ENCODE measurements around the gene MECP2. TPM values are rescaled to one million over a fixed set of nuclear protein-coding genes. Genes with fewer than 3 reads are reported as not detected.

The MECP2 gene
- total RNA-seq, 1 experiment from 2014 or later, result 52.8 TPM

DNA sequence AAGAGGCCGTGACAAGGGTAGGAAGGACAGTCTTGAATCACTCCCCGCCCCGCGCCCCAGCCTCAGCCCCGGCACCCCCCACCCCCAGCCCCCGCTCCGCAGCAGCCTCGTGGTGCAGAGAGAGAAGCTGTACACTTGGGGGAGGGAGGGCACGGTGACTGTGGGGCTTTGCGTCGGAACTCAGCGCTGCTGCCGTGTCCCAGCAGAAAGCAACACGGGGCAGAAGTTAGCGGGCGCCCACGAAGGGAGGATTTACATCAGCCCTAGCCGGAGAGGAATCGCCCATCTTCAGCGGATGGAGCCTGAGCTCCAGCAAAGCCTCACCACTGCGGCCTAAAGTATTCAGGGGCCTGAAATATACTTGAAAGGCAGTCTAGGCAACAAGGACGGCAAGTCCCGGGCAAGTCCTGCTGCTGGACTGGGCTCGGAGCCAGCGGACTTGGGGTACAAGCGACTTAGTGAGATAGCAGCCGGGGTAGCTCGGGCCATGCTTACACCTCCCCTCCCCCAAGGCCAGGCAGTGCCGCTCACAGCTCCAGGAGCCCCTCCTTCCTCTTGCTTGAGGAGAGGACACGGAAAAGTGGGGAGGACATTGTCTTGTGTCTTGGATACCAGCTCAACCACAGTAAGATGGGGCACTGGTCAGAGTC is 28.0 kb upstream of the MECP2 start:
- Histone ChIP-seq H3K4me1 (ENCODE audit: insufficient read depth, low read length, poor library complexity, severe bottlenecking) (no peaks in the 10 kb centered on the region), H3K9me3 (ENCODE audit: low read depth, low read length, poor library complexity, severe bottlenecking) (no peaks in the 10 kb centered on the region), H3K27me3 (replicated peaks; ENCODE audit: insufficient read depth, low read depth, low read length, poor library complexity) (no peaks in the 10 kb centered on the region), H3K36me3 (ENCODE audit: insufficient read depth, low read length, poor library complexity, severe bottlenecking) (no peaks in the 10 kb centered on the region), H3K4me3 (ENCODE audit: low read depth, low read length, poor library complexity, severe bottlenecking) (no peak overlapping the region), H3K27ac (ENCODE audit: low read depth, low read length, poor library complexity, severe bottlenecking) (no peak overlapping the region)
- POLR2A ChIA-PET (ENCODE audit: low non-redundant PET), result no interaction called here
- intact Hi-C loops (cut with micrococcal nuclease; ENCODE audit: unreplicated experiment), result no loop called here
- BruUV-seq (replicated peaks), result no TSS peak
- TF ChIP-seq EZH2 (IDR thresholded peaks at IDR 0.05; ENCODE audit: borderline replicate concordance, low read depth, low read length, poor library complexity, severe bottlenecking), result no peak
- TF ChIP-seq, protein P1, sequence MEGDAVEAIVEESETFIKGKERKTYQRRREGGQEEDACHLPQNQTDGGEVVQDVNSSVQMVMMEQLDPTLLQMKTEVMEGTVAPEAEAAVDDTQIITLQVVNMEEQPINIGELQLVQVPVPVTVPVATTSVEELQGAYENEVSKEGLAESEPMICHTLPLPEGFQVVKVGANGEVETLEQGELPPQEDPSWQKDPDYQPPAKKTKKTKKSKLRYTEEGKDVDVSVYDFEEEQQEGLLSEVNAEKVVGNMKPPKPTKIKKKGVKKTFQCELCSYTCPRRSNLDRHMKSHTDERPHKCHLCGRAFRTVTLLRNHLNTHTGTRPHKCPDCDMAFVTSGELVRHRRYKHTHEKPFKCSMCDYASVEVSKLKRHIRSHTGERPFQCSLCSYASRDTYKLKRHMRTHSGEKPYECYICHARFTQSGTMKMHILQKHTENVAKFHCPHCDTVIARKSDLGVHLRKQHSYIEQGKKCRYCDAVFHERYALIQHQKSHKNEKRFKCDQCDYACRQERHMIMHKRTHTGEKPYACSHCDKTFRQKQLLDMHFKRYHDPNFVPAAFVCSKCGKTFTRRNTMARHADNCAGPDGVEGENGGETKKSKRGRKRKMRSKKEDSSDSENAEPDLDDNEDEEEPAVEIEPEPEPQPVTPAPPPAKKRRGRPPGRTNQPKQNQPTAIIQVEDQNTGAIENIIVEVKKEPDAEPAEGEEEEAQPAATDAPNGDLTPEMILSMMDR (conservative IDR thresholded peaks at IDR 0.05; ENCODE audit: low read depth, low read length), result no peak
- CTCF ChIA-PET, result no interaction called here
- no peak for DNase-seq (ENCODE audit: low spot score)

DNA sequence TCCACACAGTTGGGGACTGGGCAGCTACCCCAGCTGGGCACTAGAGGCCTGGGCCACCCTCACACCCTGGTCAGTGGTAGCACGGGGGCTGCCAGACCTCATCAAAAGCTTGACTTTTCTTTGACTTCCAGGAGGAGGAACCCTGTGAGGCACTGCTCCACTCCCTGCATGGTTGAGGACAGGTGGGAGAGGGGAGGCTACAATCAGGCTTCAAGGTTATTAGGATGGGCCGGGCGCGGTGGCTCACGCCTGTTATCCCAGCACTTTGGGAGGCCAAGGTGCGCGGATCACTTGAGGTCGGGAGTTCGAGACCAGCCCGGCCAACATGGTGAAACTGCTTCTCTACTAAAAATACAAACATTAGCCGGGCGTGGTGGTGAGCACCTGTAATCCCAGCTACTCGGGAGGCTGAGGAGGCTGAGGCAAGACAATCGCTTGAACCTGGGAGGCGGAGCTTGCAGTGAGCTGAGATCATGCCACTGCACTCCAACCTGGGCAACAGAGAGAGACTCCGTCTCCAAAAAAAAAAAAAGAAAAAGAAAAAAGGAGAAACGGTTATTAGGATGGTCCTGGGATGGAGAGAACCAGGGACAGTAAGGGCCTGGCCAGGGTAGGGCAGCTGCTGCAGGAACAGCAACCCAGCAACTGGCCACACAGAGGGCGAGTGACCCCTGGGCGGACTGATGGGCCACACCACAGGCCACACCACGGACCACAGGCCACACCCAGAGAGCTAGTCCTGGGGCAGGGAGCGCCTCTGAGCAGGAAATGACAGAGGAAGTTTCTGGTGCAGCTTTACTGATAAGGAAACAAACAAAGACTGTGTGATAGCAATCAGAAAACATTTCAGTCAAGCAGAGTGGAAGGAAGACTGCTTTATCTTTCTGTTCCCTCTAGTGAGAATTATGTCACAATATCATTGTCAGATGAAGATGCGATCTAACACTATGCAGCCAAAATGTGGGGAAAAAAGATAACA is 26.0 kb upstream of the MECP2 start:
- ChIA-PET CTCF (no interaction called here), POLR2A (ENCODE audit: low non-redundant PET) (no interaction called here)
- Histone ChIP-seq H3K27me3 (replicated peaks; ENCODE audit: insufficient read depth, low read depth, low read length, poor library complexity) (no peaks in the 10 kb centered on the region), H3K9me3 (ENCODE audit: low read depth, low read length, poor library complexity, severe bottlenecking) (no peaks in the 10 kb centered on the region), H3K36me3 (ENCODE audit: insufficient read depth, low read length, poor library complexity, severe bottlenecking) (no peaks in the 10 kb centered on the region), H3K27ac (ENCODE audit: low read depth, low read length, poor library complexity, severe bottlenecking) (no peak overlapping the region), H3K4me1 (ENCODE audit: insufficient read depth, low read length, poor library complexity, severe bottlenecking) (no peaks in the 10 kb centered on the region), H3K4me3 (ENCODE audit: low read depth, low read length, poor library complexity, severe bottlenecking) (no peak overlapping the region)
- no peak for DNase-seq (ENCODE audit: low spot score)
- TF ChIP-seq, protein P1 (conservative IDR thresholded peaks at IDR 0.05; ENCODE audit: low read depth, low read length), result no peak
- TF ChIP-seq EZH2 (IDR thresholded peaks at IDR 0.05; ENCODE audit: borderline replicate concordance, low read depth, low read length, poor library complexity, severe bottlenecking), result no peak
- intact Hi-C loops (cut with micrococcal nuclease; ENCODE audit: unreplicated experiment), result no loop called here
- BruUV-seq (replicated peaks), result no TSS peak

DNA sequence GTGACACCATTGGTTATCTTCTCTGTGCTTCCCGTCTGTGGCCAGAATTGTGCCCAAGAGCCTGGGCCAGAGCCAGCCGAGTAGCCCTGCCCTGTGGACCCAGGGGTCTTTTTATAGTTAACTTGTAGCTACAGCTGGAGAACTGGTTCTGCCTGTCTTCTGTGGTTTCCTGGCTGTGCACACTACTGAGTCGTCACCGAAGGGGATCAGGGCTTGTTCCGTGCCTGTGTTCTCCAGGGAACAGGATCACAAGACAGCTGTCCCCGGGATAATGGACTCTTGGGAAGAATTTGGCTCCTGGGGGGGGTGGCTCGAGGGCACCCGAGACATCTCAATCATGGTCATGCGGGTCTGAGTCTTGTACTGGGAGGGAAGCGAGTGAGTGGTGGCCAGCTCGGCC is 24.4 kb upstream of the MECP2 start:
- intact Hi-C loops (cut with micrococcal nuclease; ENCODE audit: unreplicated experiment), result no loop called here
- POLR2A ChIA-PET (ENCODE audit: low non-redundant PET), result no interaction called here
- no peaks in the 10 kb centered on the region for H3K9me3 ChIP-seq (ENCODE audit: low read depth, low read length, poor library complexity, severe bottlenecking)
- BruUV-seq (replicated peaks), result no TSS peak
- H3K27ac ChIP-seq (ENCODE audit: low read depth, low read length, poor library complexity, severe bottlenecking), result no peak overlapping the region
- no peaks in the 10 kb centered on the region for H3K36me3 ChIP-seq (ENCODE audit: insufficient read depth, low read length, poor library complexity, severe bottlenecking)
- DNase-seq (ENCODE audit: low spot score), result no peak
- no peak for TF ChIP-seq EZH2 (IDR thresholded peaks at IDR 0.05; ENCODE audit: borderline replicate concordance, low read depth, low read length, poor library complexity, severe bottlenecking)
- TF ChIP-seq, protein P1 (conservative IDR thresholded peaks at IDR 0.05; ENCODE audit: low read depth, low read length), result no peak
- H3K4me1 ChIP-seq (ENCODE audit: insufficient read depth, low read length, poor library complexity, severe bottlenecking), result no peaks in the 10 kb centered on the region
- no peaks in the 10 kb centered on the region for H3K27me3 ChIP-seq (replicated peaks; ENCODE audit: insufficient read depth, low read depth, low read length, poor library complexity)
- CTCF ChIA-PET, result no interaction called here
- H3K4me3 ChIP-seq (ENCODE audit: low read depth, low read length, poor library complexity, severe bottlenecking), result no peak overlapping the region
